HepG2 (cell line): ENCODE results near the gene ADAMTS2. TPM values are rescaled to one million over a fixed set of nuclear protein-coding genes. Genes with fewer than 3 reads are reported as not detected.

ENCODE experiments used
- AHDC1 ChIP-seq: sonication (generic); formaldehyde crosslinking; IDR thresholded peaks from 2 replicates; pipeline ENCODE4 v1.5.1; 2020; ENCODE audit warnings: mild to moderate bottlenecking, missing genetic modification reagents, borderline replicate concordance
- BRCA1 ChIP-seq: sonication (generic); formaldehyde crosslinking; IDR thresholded peaks from 2 replicates; pipeline ENCODE4 v1.4.0; 2020; ENCODE audit warnings: missing genetic modification reagents
- DNMT3B ChIP-seq: conservative IDR thresholded peaks from 2 replicates; pipeline ENCODE4 v1.6.1; 2016; ENCODE audit warnings: missing biosample characterization, control low read depth
- NKX3-1 ChIP-seq: sonication (generic); formaldehyde crosslinking; IDR thresholded peaks from 2 replicates; pipeline ENCODE4 v1.5.0; 2020; ENCODE audit warnings: missing genetic modification reagents
- REPIN1 ChIP-seq: sonication (generic); formaldehyde crosslinking; IDR thresholded peaks from 2 replicates; pipeline ENCODE4 v1.8.0; 2022; ENCODE audit warnings: missing genetic modification reagents, low read depth, mild to moderate bottlenecking, borderline replicate concordance
- SMAD1 ChIP-seq: sonication (generic); formaldehyde crosslinking; IDR thresholded peaks from 2 replicates; pipeline ENCODE4 v1.4.0; 2020; ENCODE audit warnings: missing genetic modification reagents, low read depth, mild to moderate bottlenecking, borderline replicate concordance
- SMARCE1 ChIP-seq: fragments of 450-650 bp; IDR thresholded peaks from 2 replicates; pipeline ENCODE4 v1.6.1; 2017; ENCODE audit warnings: borderline replicate concordance
- SSRP1 ChIP-seq: IDR thresholded peaks from 2 replicates; pipeline ENCODE4 v1.6.1; 2016; ENCODE audit warnings: control low read depth
- TAF15 ChIP-seq: fragments of 200-400 bp; formaldehyde crosslinking; IDR thresholded peaks from one replicate; pipeline ENCODE4 v1.6.1; 2018; ENCODE audit warnings: mild to moderate bottlenecking, low read depth, low read length; ENCODE audit not compliant: poor library complexity, severe bottlenecking
- TFE3 ChIP-seq: IDR thresholded peaks from 2 replicates; pipeline ENCODE4 v1.6.1; 2016
- ZBTB38 ChIP-seq: sonication (generic); formaldehyde crosslinking; IDR thresholded peaks from 2 replicates; pipeline ENCODE4 v1.5.1; 2020; ENCODE audit warnings: mild to moderate bottlenecking, missing genetic modification reagents
- ZNF292 ChIP-seq: sonication (generic); formaldehyde crosslinking; IDR thresholded peaks from 2 replicates; pipeline ENCODE4 v1.8.1; 2022; ENCODE audit warnings: mild to moderate bottlenecking, low read depth, missing genetic modification reagents, borderline replicate concordance
- ZNF576 ChIP-seq: sonication (generic); formaldehyde crosslinking; IDR thresholded peaks from 2 replicates; pipeline ENCODE4 v1.4.0; 2020; ENCODE audit warnings: mild to moderate bottlenecking, missing genetic modification reagents
- ZNF670 ChIP-seq: sonication (generic); formaldehyde crosslinking; IDR thresholded peaks from 2 replicates; pipeline ENCODE4 v1.8.0; 2022; ENCODE audit warnings: mild to moderate bottlenecking, missing genetic modification reagents, borderline replicate concordance
- ZNF687 ChIP-seq: sonication (generic); formaldehyde crosslinking; IDR thresholded peaks from 2 replicates; pipeline ENCODE4 v1.5.1; 2020; ENCODE audit warnings: mild to moderate bottlenecking, missing genetic modification reagents, moderate library complexity
- ZNF781 ChIP-seq: sonication (generic); formaldehyde crosslinking; IDR thresholded peaks from 2 replicates; pipeline ENCODE4 v1.5.1; 2020; ENCODE audit warnings: borderline replicate concordance, mild to moderate bottlenecking, missing genetic modification reagents; ENCODE audit errors: not compliant biosample characterization
- ZSCAN20 ChIP-seq: sonication (generic); formaldehyde crosslinking; IDR thresholded peaks from 2 replicates; pipeline ENCODE4 v1.4.0; 2020; ENCODE audit warnings: missing genetic modification reagents, mild to moderate bottlenecking, borderline replicate concordance
- polyA plus RNA-seq, 8 experiments: library from polyadenylated mRNA; depleted of rRNA in 3 of 8; stranded (reverse) in 7 of 8; unstranded in 1 of 8; fragments of >200 nt; fragmentation: Illumina TruSeq in 4 of 8; extraction: Trizol in 4 of 8; gene quantifications; 2 replicates each; pipeline versions ENCODE4 v1.2.1 to v1.2.3, GENCODE V29; 2011 to 2016; ENCODE audit warnings: low read depth in 4 of 8, missing spikeins in 1 of 8, mixed read lengths in 1 of 8; ENCODE audit not compliant: insufficient read depth in 1 of 8
- total RNA-seq, 5 experiments: library from RNA; depleted of rRNA; stranded (reverse); fragments of >200 nt; fragmentation: Illumina TruSeq; extraction: Trizol; gene quantifications; 2 replicates each; pipeline ENCODE4 v1.2.3, GENCODE V29; 2016; ENCODE audit warnings: low read depth in 1 of 5

Gene ADAMTS2
- total and polyA plus RNA-seq, 2 of the 13 experiments (the other 11 are each of a cell fraction or from before 2014, with no cell fraction given) = 0.24 to 3.5 TPM

- TF ChIP-seq ZNF687 (CRISPR knock-in tag) (peak; percentile 84), REPIN1 (peak; percentile 45; the same call in 1 of the 2 replicates), SSRP1 (no peak), ZNF670 (CRISPR knock-in tag) (peak; percentile 30; the same call in 1 of the 2 replicates), ZNF781 (CRISPR knock-in tag) (no peak), TFE3 (CRISPR knock-in tag) (no peak), NKX3-1 (CRISPR knock-in tag) (no peak), BRCA1 (CRISPR knock-in tag) (0 out of 2 replicates have a peak, but pooled peaks have one; percentile 63), DNMT3B (CRISPR knock-in tag) (no peak), SMARCE1 (no peak), AHDC1 (CRISPR knock-in tag) (0 out of 2 replicates have a peak, but pooled peaks have one; percentile 26), ZSCAN20 (CRISPR knock-in tag) (no peak), SMAD1 (CRISPR knock-in tag) (no peak), ZNF292 (CRISPR knock-in tag) (no peak), ZBTB38 (no peak), TAF15 (no peak), ZNF576 (CRISPR knock-in tag) (no peak)
Measured at GRCh38 chr5:179265514-179266290, 79.6 kb downstream of the ADAMTS2 start (continued).
